Coronary artery (tissue), 2 donors: ENCODE results near the gene THOC2.
"Not testable (repeated sequence)": the region's sequence is repeated elsewhere in the genome, so short reads cannot be mapped to it uniquely, and the experiment has no call there.

Source experiments
- DNase-seq: peaks from one replicate; pipeline ENCODE4 v3.0.0-alpha.2; 2017; ENCODE audit warnings: low spot score
- H3K27ac ChIP-seq, 2 donors: fragments of 200-600 bp; sonication (generic); one replicate each; pipeline ENCODE4 v1.5.1; 2016 to 2019
- H3K4me3 ChIP-seq: fragments of 200-600 bp; sonication (generic); 2 replicates; pipeline ENCODE4 v1.5.1; 2016; ENCODE audit warnings: mild to moderate bottlenecking, moderate library complexity
- TF ChIP-seq, protein P1 (sequence below): fragments of 200-600 bp; sonication (generic); IDR thresholded peaks from one replicate; pipeline ENCODE4 v1.5.1; 2019; ENCODE audit warnings: antibody characterized with exemption

THOC2 gene

DNA sequence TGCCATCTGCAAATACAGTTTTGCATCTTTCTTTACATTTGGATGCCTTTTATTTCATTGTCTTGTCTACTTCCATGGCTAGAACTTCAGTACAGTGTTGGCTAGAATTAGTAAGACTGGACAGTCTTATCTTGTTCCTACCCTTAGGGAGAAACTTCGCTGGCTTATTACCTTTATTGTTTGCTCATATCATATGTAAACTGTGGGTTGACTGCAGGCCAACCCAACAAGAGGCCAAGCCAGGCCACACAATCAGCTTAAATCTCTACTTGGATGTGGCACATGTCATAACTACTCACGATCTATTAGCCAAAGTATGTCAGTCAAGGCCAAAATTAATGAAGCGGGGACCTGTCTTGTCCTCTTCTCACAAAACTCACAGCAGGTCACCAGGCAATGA, 144.1 kb downstream of the THOC2 start:
- Histone ChIP-seq H3K27ac (no peak overlapping the region), H3K4me3 (no peak overlapping the region)
- TF ChIP-seq, protein P1, sequence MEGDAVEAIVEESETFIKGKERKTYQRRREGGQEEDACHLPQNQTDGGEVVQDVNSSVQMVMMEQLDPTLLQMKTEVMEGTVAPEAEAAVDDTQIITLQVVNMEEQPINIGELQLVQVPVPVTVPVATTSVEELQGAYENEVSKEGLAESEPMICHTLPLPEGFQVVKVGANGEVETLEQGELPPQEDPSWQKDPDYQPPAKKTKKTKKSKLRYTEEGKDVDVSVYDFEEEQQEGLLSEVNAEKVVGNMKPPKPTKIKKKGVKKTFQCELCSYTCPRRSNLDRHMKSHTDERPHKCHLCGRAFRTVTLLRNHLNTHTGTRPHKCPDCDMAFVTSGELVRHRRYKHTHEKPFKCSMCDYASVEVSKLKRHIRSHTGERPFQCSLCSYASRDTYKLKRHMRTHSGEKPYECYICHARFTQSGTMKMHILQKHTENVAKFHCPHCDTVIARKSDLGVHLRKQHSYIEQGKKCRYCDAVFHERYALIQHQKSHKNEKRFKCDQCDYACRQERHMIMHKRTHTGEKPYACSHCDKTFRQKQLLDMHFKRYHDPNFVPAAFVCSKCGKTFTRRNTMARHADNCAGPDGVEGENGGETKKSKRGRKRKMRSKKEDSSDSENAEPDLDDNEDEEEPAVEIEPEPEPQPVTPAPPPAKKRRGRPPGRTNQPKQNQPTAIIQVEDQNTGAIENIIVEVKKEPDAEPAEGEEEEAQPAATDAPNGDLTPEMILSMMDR = no peak
- no peak for DNase-seq

DNA sequence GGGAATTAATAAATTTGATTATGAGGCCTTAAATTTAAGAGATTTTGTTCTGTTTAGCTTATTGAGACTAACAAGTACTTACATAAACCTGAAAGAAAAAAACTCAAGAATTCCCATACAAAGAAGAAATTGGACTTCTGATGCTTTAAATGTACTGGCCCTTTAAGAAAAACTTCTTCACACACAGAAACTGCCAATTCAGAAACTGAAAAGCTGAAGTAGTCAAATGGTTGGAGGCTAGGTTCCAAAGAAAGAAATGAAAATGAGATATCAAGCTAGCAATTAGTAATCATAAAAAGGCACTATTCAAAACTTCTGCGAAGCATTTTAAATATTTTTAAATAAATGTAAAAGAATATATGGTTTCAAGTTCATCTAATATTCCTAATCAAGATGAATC, 151.3 kb downstream of the THOC2 start:
- TF ChIP-seq, protein P1 = no peak

DNA sequence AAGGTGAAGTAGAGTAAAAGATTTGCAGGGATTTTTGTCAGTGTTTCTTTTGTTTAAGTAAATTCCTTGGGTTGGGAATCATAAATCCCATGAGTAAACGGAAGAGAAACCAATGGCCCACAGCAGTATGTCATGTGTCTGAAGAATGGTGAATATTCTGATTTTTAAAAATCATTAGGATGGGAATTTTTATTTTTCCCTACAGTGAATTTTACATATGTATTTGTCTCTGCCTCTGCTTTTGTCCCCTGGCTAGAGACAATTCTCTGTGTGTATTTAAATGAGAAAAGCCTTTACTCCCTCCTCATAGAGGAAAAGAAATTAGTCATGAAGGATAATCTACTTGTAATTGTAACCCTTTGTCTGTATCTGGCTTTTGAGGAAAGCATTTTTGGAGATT, 152.1 kb downstream of the THOC2 start:
- DNase-seq = no peak
- TF ChIP-seq, protein P1 = no peak
- Histone ChIP-seq H3K4me3 (no peak overlapping the region), H3K27ac (no peak overlapping the region)

More for the DNA sequence above, 151.3 kb downstream of the THOC2 start:
- no peak overlapping the region for H3K4me3 ChIP-seq
- no peak for DNase-seq
- no peak overlapping the region for H3K27ac ChIP-seq

DNA sequence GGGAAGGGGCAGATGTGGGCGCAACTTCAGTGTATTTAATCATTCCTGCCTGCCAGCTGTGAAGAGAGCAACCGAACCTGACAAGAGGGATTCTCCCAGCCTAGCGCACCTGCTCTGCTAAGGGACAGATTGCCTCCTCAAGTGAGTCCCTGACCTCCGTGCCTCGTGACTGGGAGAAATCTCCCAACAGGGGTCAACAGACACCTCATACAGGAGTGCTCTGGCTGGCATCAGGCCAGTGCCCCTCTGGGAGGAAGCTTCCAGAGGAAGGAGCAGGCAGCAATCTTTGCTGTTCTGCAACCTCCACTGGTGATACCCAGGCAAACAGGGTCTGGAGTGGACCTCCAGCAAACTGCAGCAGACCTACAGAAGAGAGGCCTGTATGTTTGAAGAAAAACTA, 158.8 kb downstream of the THOC2 start:
- not testable (repeated sequence) for H3K27ac ChIP-seq, H3K4me3 ChIP-seq, DNase-seq

DNA sequence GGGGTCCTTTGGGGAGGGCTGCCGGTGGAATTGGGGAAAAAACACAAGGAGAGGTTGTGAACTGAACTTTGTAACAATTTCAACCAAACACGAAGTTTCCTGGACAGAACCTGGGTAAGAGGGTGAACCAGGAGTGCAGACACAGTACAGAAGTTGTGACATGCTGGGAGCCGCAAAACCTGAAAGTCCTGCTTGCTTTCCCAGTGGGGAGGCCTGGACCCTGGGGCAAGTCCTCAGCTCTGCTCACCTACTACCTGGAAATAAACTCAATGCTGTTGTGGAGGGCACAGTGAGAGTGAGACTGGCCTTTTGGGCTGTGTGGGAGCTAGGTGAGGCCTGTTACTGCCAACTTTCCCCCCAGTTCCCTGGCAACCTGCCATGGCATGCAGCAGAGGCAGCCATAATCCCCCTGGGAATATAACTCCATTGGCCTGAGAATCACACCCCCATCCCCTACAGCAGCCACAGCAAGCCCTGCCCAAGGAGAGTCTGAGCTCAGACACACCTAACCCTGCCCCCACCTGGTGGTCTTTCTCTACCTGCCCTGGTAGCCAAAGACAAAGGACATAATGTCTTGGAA, 162.8 kb downstream of the THOC2 start:
- Histone ChIP-seq H3K4me3 (no peak overlapping the region), H3K27ac (no peak overlapping the region)
- no peak for DNase-seq
- TF ChIP-seq, protein P1 = no peak

DNA sequence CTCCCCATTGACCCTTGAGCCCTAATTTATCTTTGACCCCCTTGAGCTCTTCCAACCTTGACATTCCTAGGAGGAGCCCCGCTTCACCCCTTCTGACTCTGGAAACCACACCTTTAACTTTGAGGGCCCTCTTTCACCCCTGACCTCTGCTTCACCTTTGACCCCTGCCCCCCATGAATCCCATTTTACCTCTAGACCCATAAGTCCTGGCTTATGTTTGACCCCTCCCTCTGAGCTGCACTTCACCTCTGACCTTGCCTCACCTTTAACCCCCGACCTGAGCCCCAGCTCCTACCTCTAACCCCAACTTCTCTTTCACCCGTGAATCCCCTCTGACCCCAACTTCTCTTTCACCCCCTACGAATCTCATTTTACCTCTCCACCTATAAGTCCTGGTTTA, 169.7 kb downstream of the THOC2 start:
- Histone ChIP-seq H3K27ac (no peak overlapping the region), H3K4me3 (no peak overlapping the region)
- DNase-seq = no peak
- TF ChIP-seq, protein P1 = no peak

DNA sequence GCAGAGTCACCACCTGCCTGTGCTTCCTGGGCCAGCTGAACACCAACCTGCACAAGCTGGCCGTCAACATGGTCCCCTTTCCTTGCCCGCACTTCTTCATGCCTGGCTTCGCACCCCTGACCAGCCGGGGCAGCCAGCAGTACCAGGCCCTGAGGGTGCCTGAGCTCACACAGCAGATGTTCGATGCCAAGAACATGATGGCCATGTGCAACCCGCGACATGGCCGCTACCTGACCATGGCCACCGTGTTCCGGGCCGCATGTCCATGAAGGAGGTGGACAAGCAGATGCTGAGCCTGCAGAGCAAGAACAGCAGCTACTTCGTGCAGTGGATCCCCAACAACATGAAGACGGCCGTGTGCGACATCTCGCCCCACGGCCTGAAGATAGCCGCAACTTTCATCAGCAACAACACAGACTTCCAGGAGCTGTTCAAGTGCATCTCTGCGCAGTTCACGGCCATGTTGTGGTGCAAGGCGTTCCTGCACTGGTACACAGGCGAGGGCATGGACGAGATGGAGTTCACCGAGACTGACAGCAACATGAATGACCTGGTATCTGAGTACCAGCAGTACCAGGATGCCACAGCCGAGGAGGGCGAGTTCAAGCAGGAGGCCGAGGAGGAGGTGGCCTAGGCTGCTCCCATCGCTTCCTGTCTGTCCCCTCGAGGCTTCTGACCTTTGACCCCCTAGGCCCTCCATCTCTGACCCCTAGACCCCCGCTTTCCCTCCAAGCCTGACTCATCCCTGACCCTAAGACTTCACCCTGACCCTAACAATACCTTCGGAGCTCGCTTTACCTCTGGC, 170.3 kb downstream of the THOC2 start:
- no peak for DNase-seq

More for the DNA sequence above, 170.3 kb downstream of the THOC2 start:
- TF ChIP-seq, protein P1 = no peak
- Histone ChIP-seq H3K4me3 (no peak overlapping the region), H3K27ac (no peak overlapping the region)
